ENCODE results near the gene ZNF574.
A peak's percentile ranks its signal among the peaks of the same experiment; 100 is the strongest.

ZNF574 gene

DNA sequence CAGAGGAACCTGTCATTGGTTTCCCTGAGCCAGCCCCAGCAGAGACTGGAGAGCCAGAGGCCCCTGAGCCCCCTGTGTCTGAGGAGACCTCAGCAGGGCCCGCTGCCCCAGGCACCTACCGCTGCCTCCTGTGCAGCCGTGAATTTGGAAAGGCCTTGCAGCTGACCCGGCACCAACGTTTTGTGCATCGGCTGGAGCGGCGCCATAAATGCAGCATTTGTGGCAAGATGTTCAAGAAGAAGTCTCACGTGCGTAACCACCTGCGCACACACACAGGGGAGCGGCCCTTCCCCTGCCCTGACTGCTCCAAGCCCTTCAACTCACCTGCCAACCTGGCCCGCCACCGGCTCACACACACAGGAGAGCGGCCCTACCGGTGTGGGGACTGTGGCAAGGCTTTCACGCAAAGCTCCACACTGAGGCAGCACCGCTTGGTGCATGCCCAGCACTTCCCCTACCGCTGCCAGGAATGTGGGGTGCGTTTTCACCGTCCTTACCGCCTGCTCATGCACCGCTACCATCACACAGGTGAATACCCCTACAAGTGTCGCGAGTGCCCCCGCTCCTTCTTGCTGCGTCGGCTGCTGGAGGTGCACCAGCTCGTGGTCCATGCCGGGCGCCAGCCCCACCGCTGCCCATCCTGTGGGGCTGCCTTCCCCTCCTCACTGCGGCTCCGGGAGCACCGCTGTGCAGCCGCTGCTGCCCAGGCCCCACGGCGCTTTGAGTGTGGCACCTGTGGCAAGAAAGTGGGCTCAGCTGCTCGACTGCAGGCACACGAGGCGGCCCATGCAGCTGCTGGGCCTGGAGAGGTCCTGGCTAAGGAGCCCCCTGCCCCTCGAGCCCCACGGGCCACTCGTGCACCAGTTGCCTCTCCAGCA is 4.2 kb downstream of the ZNF574 start:
- TF ChIP-seq, protein P1, sequence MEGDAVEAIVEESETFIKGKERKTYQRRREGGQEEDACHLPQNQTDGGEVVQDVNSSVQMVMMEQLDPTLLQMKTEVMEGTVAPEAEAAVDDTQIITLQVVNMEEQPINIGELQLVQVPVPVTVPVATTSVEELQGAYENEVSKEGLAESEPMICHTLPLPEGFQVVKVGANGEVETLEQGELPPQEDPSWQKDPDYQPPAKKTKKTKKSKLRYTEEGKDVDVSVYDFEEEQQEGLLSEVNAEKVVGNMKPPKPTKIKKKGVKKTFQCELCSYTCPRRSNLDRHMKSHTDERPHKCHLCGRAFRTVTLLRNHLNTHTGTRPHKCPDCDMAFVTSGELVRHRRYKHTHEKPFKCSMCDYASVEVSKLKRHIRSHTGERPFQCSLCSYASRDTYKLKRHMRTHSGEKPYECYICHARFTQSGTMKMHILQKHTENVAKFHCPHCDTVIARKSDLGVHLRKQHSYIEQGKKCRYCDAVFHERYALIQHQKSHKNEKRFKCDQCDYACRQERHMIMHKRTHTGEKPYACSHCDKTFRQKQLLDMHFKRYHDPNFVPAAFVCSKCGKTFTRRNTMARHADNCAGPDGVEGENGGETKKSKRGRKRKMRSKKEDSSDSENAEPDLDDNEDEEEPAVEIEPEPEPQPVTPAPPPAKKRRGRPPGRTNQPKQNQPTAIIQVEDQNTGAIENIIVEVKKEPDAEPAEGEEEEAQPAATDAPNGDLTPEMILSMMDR (IDR thresholded peaks at IDR 0.05; ENCODE audit: low read depth, low read length, missing control alignments) = no peak
- no peak for DNase-seq (ENCODE audit: low read depth)
- no peak overlapping the region for H3K4me3 ChIP-seq (ENCODE audit: low read depth, low read length)
- in situ Hi-C loops (cut with HindIII; ENCODE audit: low sequenced_read_pairs) = no loop called here

DNA sequence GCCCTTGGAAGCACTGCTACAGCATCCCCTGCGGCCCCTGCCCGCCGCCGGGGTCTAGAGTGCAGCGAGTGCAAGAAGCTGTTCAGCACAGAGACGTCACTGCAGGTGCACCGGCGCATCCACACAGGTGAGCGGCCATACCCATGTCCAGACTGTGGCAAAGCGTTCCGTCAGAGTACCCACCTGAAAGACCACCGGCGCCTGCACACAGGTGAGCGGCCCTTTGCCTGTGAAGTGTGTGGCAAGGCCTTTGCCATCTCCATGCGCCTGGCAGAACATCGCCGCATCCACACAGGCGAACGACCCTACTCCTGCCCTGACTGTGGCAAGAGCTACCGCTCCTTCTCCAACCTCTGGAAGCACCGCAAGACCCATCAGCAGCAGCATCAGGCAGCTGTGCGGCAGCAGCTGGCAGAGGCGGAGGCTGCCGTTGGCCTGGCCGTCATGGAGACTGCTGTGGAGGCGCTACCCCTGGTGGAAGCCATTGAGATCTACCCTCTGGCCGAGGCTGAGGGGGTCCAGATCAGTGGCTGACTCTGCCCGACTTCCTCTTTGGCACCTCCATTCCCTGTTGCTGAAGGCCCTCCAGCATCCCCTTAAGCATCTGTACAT is 4.9 kb downstream of the ZNF574 start:
- in situ Hi-C loops (cut with HindIII; ENCODE audit: low sequenced_read_pairs) = no loop called here
- TF ChIP-seq, protein P1 (IDR thresholded peaks at IDR 0.05; ENCODE audit: low read depth, low read length, missing control alignments) = no peak
- no peak for DNase-seq (ENCODE audit: low read depth)
- no peak overlapping the region for H3K4me3 ChIP-seq (ENCODE audit: low read depth, low read length)

DNA sequence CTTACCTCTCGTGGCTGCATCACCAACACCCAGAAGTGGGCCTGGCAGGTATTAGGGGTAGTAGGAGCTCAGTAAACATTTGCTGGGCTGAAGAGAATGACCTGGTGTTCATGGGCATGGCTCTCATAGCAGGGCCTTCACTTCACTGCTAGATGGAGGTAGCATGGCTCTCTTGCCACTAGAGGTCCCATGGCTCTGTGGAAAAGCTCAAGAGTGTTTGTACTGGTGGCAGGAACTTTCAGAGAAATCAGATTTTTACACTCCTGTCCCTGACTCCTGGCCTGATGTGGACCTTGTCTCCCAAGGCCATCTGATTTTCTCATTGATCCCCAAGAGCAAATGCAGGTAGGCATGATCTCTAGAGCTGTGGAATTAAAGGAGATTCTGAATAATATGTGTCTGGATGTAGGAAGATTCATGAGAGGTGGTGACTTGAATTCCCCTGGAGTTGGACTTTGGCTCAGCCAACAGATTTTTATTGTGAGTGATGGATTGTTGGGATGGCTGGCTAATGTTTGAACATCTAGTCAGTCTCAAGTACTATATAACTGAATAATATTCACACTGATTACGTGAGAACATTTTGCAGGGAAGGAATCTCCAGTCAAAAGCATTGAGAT is 5.7 kb downstream of the ZNF574 start:
- TF ChIP-seq, protein P1 (IDR thresholded peaks at IDR 0.05; ENCODE audit: low read depth, low read length, missing control alignments) = peak; percentile 80
- DNase-seq (ENCODE audit: low read depth) = peak; percentile 20
- H3K4me3 ChIP-seq (ENCODE audit: low read depth, low read length) = no peak overlapping the region
- in situ Hi-C loops (cut with HindIII; ENCODE audit: low sequenced_read_pairs) = no loop called here

DNA sequence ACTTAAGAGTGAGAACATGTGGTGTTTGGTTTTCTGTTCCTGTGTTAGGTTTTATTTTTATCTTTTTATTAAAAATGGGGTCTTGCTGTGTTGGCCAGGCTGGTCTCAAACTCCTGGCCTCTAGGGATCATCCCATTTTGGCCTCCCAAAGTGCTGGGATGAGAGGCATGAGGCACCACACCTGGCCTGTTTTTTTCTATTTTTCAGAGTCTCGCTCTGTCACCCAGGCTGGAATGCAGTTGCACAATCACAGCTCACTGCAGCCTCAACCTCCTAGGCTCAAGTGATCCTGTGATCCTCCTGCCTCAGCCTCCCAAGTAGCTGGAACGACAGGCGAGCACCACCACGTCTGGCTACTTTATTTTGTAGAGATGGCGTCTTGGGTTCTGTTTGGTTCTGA is 7.6 kb downstream of the ZNF574 start:
- DNase-seq (ENCODE audit: low read depth) = no peak
- in situ Hi-C loops (cut with HindIII; ENCODE audit: low sequenced_read_pairs) = no loop called here
- no peak overlapping the region for H3K4me3 ChIP-seq (ENCODE audit: low read depth, low read length)
- TF ChIP-seq, protein P1 (IDR thresholded peaks at IDR 0.05; ENCODE audit: low read depth, low read length, missing control alignments) = no peak

DNA sequence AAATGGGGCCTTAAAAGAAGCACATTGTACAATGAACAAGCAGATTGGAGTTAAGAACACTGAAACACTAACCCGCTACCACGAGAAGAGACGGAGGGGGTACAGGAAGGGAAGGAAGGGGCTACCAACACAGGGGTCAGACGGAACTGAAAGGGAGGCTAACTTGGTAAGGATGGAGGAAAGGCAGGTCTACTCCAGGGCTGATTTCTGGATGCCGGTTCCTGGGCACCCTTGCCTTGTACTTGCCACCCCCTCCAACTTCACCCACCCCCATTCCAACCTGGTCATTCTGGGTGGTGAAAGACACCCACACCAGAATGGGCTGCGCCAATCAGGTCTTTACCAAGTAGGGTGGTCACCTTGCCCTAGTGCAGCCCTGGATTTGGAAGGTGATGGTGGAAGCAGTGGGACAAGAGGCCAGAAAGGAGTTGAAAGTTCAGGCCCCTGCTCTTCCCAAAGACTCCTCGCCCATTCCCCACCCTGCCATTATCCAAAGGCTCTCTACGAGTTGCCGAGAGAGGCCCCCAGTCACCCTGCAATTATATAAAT is 10.3 kb downstream of the ZNF574 start:
- in situ Hi-C loops (cut with HindIII; ENCODE audit: low sequenced_read_pairs) = no loop called here
- no peak overlapping the region for H3K4me3 ChIP-seq (ENCODE audit: low read depth, low read length)
- TF ChIP-seq, protein P1 (IDR thresholded peaks at IDR 0.05; ENCODE audit: low read depth, low read length, missing control alignments) = no peak
- DNase-seq (ENCODE audit: low read depth) = no peak

DNA sequence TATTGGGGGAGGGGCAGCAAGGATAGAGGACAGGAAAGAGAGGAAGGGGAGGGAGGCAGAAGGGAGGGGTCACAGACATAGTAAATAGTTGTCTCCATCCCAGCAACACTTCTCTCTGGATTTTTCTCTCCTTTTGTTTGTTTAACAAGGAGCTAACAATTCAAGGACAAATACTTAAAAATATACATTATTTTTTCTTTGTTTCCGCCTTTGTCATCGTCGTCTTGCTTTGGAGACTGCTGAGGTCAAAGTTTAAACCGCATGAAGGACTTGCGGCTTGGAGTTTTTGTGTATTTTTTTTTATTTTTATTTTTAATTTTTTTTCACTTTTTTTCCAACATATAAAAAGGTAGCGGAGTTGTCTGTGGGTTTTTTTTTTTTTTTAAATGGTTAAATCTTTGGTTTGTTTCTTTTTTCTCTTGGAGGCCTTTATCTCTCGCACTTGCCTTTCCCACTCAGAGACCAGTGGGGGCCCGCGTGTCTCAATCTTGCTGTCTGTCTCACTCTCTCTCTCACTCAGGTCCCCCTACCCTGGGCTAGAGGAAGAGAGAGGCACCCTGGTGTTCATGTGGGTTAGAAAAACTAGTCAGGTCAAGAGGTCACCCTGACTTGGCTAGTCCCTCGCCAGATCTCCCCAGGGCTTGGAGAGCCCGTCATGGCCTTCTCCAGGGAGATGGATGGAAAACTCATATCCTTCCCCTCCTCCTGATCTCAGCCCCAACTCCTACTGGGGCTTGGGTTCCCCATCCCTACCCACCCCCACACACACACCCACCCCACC is 11.0 kb downstream of the ZNF574 start:
- peak; percentile 33 for DNase-seq (ENCODE audit: low read depth)
- TF ChIP-seq, protein P1 (IDR thresholded peaks at IDR 0.05; ENCODE audit: low read depth, low read length, missing control alignments) = no peak
- H3K4me3 ChIP-seq (ENCODE audit: low read depth, low read length) = no peak overlapping the region
- in situ Hi-C loops (cut with HindIII; ENCODE audit: low sequenced_read_pairs) = no loop called here

All from astrocyte of the cerebellum (primary cell).